SK-N-SH treated with all-trans-retinoic acid at 6 μM for 48 hours (cell line): ENCODE data around the gene PRADC1.

Experiments used
- ATAC-seq: fragments of 200-7000 bp; cut with Tn5 transposase; 3 replicates; pipeline ENCODE4 v1.9.1; 2020; ENCODE audit warnings: mild to moderate bottlenecking, moderate library complexity
- ARNTL ChIP-seq: fragments of 450-650 bp; formaldehyde crosslinking; IDR thresholded peaks from 2 replicates; pipeline ENCODE4 v1.5.0; 2020; ENCODE audit warnings: low read depth, mild to moderate bottlenecking, moderate library complexity, borderline replicate concordance
- BACH2 ChIP-seq: fragments of 250-450 bp; sonication (Bioruptor Pico); IDR thresholded peaks from 2 replicates; pipeline ENCODE4 v1.9.0; 2021; ENCODE audit warnings: mild to moderate bottlenecking, borderline replicate concordance
- CSDC2 ChIP-seq: fragments of 250-450 bp; sonication (Bioruptor Pico); IDR thresholded peaks from 2 replicates; pipeline ENCODE4 v1.5.0; 2020; ENCODE audit warnings: mild to moderate bottlenecking, moderate library complexity
- CSRNP3 ChIP-seq: fragments of 250-450 bp; sonication (Bioruptor Pico); IDR thresholded peaks from 2 replicates; pipeline ENCODE4 v1.5.1; 2021; ENCODE audit warnings: mild to moderate bottlenecking, moderate library complexity
- GLIS3 ChIP-seq: fragments of 250-450 bp; sonication (Bioruptor Pico); IDR thresholded peaks from 2 replicates; pipeline ENCODE4 v1.5.0; 2020; ENCODE audit warnings: mild to moderate bottlenecking, moderate library complexity
- ISL1 ChIP-seq: fragments of 250-450 bp; sonication (Bioruptor Pico); IDR thresholded peaks from 2 replicates; pipeline ENCODE4 v2.1.2; 2022; ENCODE audit warnings: mild to moderate bottlenecking, moderate library complexity
- PPARA ChIP-seq: fragments of 250-450 bp; sonication (Bioruptor Pico); IDR thresholded peaks from 2 replicates; pipeline ENCODE4 v1.5.0; 2020; ENCODE audit warnings: mild to moderate bottlenecking, borderline replicate concordance
- RARB ChIP-seq: fragments of 250-450 bp; sonication (Bioruptor Pico); IDR thresholded peaks from 2 replicates; pipeline ENCODE4 v1.8.0; 2021; ENCODE audit warnings: mild to moderate bottlenecking, moderate library complexity
- SNAI2 ChIP-seq: fragments of 250-450 bp; sonication (Bioruptor Pico); IDR thresholded peaks from 2 replicates; pipeline ENCODE4 v1.5.0; 2020; ENCODE audit warnings: mild to moderate bottlenecking, moderate library complexity
- TCF4 ChIP-seq: fragments of 250-450 bp; sonication (Bioruptor Pico); IDR thresholded peaks from 2 replicates; pipeline ENCODE4 v1.8.0; 2021; ENCODE audit warnings: mild to moderate bottlenecking, moderate library complexity, borderline replicate concordance
- TOX ChIP-seq: fragments of 250-450 bp; sonication (Bioruptor Pico); IDR thresholded peaks from 2 replicates; pipeline ENCODE4 v1.8.0; 2021; ENCODE audit warnings: mild to moderate bottlenecking, moderate library complexity, borderline replicate concordance
- ZC3H10 ChIP-seq: fragments of 250-450 bp; sonication (Bioruptor Pico); IDR thresholded peaks from 2 replicates; pipeline ENCODE4 v1.5.1; 2021; ENCODE audit warnings: mild to moderate bottlenecking, moderate library complexity
- ZFP3 ChIP-seq: fragments of 250-450 bp; sonication (Bioruptor Pico); IDR thresholded peaks from 2 replicates; pipeline ENCODE4 v1.5.0; 2020; ENCODE audit warnings: mild to moderate bottlenecking, moderate library complexity
- ZFP30 ChIP-seq: fragments of 450-650 bp; formaldehyde crosslinking; IDR thresholded peaks from 2 replicates; pipeline ENCODE4 v1.5.0; 2022; ENCODE audit warnings: mild to moderate bottlenecking, moderate library complexity
- ZNF565 ChIP-seq: fragments of 450-650 bp; formaldehyde crosslinking; conservative IDR thresholded peaks from 2 replicates; pipeline ENCODE4 v1.5.0; 2020; ENCODE audit warnings: low read depth, mild to moderate bottlenecking, moderate library complexity
- ZNF70 ChIP-seq: fragments of 450-650 bp; formaldehyde crosslinking; IDR thresholded peaks from 2 replicates; pipeline ENCODE4 v1.5.0; 2020; ENCODE audit warnings: mild to moderate bottlenecking, moderate library complexity
- ZNF8 ChIP-seq: fragments of 450-650 bp; formaldehyde crosslinking; IDR thresholded peaks from 2 replicates; pipeline ENCODE4 v1.5.0; 2020; ENCODE audit warnings: mild to moderate bottlenecking, moderate library complexity
- TF ChIP-seq, protein P1 (sequence below): fragments of 250-450 bp; sonication (Bioruptor Pico); IDR thresholded peaks from 2 replicates; pipeline ENCODE4 v1.5.1; 2020; ENCODE audit warnings: low read depth, mild to moderate bottlenecking, moderate library complexity
- TF ChIP-seq, protein P2 (sequence below): fragments of 250-450 bp; sonication (Bioruptor Pico); IDR thresholded peaks from 2 replicates; pipeline ENCODE4 v1.8.0; 2020; ENCODE audit warnings: mild to moderate bottlenecking, moderate library complexity, borderline replicate concordance
- TF ChIP-seq, protein P3 (sequence below): fragments of 250-450 bp; sonication (Bioruptor Pico); IDR thresholded peaks from 2 replicates; pipeline ENCODE4 v1.8.0; 2021; ENCODE audit warnings: low read depth, mild to moderate bottlenecking, moderate library complexity, borderline replicate concordance

Gene PRADC1

DNA sequence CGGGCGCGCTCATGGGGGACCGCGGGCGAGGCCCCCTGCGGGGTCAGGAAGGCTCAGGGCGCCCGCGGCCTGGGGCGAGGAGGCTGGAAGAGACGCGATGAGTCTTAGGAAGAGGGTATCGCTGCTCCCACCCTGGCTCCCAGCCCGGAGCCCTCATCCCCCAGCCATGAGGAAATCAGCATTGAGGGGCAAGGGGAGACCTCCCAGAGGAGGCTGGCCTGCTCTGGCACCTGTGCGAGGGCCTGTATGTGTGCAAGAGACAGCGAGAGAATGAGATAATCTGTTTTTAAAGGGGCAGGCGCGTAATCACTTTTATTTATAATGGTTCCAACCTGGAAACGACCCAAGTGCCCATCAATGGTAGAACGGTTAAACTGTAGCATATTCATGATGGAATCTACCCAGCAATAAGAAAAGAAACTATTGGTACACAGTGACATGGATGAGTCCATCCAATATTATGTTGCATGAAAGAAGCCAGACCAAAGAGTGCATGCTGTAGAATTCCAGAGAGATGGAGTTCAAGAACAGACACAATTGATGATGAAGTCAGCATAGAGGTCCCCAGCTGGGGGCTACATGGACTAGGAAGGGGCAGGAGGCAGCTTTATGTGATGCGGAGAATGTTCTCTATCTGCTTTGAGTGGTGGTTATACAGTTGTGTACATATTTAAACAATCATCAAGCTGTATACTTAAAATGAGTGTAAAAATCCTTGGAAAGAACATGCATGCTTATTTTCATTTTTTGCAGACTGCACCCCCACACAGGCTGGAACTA, 36.8 kb upstream of the PRADC1 start:
- no peak for ATAC-seq
- TF ChIP-seq CSRNP3 (CRISPR knock-in tag) (no peak), PPARA (CRISPR knock-in tag) (no peak), ZC3H10 (CRISPR knock-in tag) (no peak), ISL1 (no peak), ZNF70 (no peak), TOX (no peak), RARB (CRISPR knock-in tag) (no peak), SNAI2 (no peak), ZFP3 (CRISPR knock-in tag) (no peak)
- TF ChIP-seq, protein P1, sequence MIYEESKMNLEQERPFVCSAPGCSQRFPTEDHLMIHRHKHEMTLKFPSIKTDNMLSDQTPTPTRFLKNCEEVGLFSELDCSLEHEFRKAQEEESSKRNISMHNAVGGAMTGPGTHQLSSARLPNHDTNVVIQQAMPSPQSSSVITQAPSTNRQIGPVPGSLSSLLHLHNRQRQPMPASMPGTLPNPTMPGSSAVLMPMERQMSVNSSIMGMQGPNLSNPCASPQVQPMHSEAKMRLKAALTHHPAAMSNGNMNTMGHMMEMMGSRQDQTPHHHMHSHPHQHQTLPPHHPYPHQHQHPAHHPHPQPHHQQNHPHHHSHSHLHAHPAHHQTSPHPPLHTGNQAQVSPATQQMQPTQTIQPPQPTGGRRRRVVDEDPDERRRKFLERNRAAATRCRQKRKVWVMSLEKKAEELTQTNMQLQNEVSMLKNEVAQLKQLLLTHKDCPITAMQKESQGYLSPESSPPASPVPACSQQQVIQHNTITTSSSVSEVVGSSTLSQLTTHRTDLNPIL (CRISPR knock-in tag): no peak
- TF ChIP-seq, all 23 proteins: peak for 0

GRCh38 chr2:73268830-73269685, 36.0 kb upstream of the PRADC1 start:
- TF ChIP-seq SNAI2 (no peak), ZNF70 (no peak), BACH2 (no peak), ZFP30 (no peak)
- ATAC-seq: no peak

- TF ChIP-seq ARNTL (CRISPR knock-in tag): no peak
- no peak for TF ChIP-seq ZFP3 (CRISPR knock-in tag)
- TF ChIP-seq TCF4 (CRISPR knock-in tag): no peak
- no peak for TF ChIP-seq ZC3H10 (CRISPR knock-in tag)
- TF ChIP-seq, protein P2, sequence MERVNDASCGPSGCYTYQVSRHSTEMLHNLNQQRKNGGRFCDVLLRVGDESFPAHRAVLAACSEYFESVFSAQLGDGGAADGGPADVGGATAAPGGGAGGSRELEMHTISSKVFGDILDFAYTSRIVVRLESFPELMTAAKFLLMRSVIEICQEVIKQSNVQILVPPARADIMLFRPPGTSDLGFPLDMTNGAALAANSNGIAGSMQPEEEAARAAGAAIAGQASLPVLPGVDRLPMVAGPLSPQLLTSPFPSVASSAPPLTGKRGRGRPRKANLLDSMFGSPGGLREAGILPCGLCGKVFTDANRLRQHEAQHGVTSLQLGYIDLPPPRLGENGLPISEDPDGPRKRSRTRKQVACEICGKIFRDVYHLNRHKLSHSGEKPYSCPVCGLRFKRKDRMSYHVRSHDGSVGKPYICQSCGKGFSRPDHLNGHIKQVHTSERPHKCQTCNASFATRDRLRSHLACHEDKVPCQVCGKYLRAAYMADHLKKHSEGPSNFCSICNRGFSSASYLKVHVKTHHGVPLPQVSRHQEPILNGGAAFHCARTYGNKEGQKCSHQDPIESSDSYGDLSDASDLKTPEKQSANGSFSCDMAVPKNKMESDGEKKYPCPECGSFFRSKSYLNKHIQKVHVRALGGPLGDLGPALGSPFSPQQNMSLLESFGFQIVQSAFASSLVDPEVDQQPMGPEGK: no peak
- TF ChIP-seq RARB (CRISPR knock-in tag): no peak
- no peak for TF ChIP-seq CSDC2 (CRISPR knock-in tag)
- no peak for TF ChIP-seq ZNF565 (CRISPR knock-in tag)
- TF ChIP-seq ZFP30: no peak
- TF ChIP-seq ZNF8 (CRISPR knock-in tag): no peak
- TF ChIP-seq CSRNP3 (CRISPR knock-in tag): no peak
- no peak for TF ChIP-seq ISL1
- TF ChIP-seq TOX: no peak
- no peak for TF ChIP-seq BACH2
- TF ChIP-seq SNAI2: no peak
- TF ChIP-seq, protein P3, sequence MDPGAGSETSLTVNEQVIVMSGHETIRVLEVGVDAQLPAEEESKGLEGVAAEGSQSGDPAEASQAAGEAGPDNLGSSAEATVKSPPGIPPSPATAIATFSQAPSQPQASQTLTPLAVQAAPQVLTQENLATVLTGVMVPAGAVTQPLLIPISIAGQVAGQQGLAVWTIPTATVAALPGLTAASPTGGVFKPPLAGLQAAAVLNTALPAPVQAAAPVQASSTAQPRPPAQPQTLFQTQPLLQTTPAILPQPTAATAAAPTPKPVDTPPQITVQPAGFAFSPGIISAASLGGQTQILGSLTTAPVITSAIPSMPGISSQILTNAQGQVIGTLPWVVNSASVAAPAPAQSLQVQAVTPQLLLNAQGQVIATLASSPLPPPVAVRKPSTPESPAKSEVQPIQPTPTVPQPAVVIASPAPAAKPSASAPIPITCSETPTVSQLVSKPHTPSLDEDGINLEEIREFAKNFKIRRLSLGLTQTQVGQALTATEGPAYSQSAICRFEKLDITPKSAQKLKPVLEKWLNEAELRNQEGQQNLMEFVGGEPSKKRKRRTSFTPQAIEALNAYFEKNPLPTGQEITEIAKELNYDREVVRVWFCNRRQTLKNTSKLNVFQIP (CRISPR knock-in tag): no peak
- TF ChIP-seq GLIS3 (CRISPR knock-in tag): no peak
- no peak for ATAC-seq
These were observed 35.4 kb upstream of the PRADC1 start for GRCh38 chr2:73268366-73268829.
